SU-DHL-6 (cell line): Measurements from ENCODE around the gene DNMT3A.

Experiments used
- CTCF ChIP-seq: fragments of 200-600 bp; sonication (generic); IDR thresholded peaks from one replicate; pipeline ENCODE4 v1.5.1; 2017; ENCODE audit warnings: antibody characterized with exemption, mild to moderate bottlenecking, low read length, moderate library complexity; ENCODE audit not compliant: insufficient read depth, poor library complexity, severe bottlenecking
- EZH2phosphoT487 ChIP-seq: fragments of 200-600 bp; sonication (generic), shearing (Covaris generic); conservative IDR thresholded peaks from 2 replicates; pipeline ENCODE4 v1.6.1; 2018; ENCODE audit warnings: mild to moderate bottlenecking, antibody characterized with exemption, low read length, moderate library complexity, mixed read lengths

GRCh38 chr2:25339791-25340180 lies 1.9 kb downstream of the DNMT3A start:
- TF ChIP-seq CTCF (no peak), EZH2phosphoT487 (no peak)
